Neural progenitor cell (in vitro differentiated cells): ENCODE measurements around the gene PRPF8.
A peak's percentile ranks its signal among the peaks of the same experiment; 100 is the strongest.

Experiments
- EZH2 ChIP-seq: fragments of 200-600 bp; sonication (generic); IDR thresholded peaks from 2 replicates; pipeline ENCODE4 v1.6.1; 2017; ENCODE audit warnings: antibody characterized with exemption, mild to moderate bottlenecking, moderate library complexity
- EZH2phosphoT487 ChIP-seq: fragments of 200-600 bp; sonication (generic); IDR thresholded peaks from 2 replicates; pipeline ENCODE4 v1.6.1; 2017; ENCODE audit warnings: antibody characterized with exemption
- TF ChIP-seq, protein P1 (sequence below): fragments of 200-600 bp; sonication (generic); IDR thresholded peaks from 2 replicates; pipeline ENCODE4 v1.5.1; 2017; ENCODE audit warnings: antibody characterized with exemption, mild to moderate bottlenecking

DNA sequence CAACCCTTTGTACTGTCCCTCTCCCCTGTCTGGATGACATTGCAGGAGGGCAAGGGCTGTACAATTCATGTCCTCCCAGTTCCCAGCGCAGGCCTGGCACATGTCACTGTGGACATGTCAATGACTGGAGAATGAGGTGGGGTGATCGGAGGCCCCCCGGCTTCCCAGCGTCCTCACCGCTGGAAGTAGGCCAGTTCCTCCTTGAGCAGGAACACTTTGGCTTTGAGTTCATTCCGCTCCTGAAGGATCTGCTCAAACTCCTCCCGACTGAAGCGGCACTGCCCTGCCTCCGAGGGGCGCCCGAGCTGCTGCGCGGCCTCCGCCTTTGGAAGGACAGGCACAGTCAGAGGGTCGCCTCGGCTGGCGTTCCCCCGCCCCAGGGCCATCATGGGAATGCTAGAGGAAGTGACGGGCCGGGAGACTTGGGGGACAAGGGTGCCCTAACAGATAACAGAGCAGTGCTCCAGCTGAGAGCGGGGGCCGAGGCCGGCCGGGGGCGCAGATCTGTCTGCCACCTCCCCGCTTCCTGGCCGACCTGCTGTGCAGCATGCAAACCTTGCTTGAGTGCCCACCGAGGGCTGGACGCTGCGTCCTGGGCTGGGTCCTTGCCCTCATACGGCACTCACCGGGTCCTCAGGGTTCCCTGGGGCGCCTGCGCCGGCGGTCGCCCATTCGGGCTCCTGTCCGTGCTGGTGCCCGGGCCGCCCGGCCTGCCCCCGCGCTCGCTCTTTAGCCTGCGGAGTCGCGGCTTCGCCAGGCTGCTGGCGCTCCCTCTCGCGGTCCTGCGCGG is 36.3 kb downstream of the PRPF8 start:
- TF ChIP-seq, protein P1, sequence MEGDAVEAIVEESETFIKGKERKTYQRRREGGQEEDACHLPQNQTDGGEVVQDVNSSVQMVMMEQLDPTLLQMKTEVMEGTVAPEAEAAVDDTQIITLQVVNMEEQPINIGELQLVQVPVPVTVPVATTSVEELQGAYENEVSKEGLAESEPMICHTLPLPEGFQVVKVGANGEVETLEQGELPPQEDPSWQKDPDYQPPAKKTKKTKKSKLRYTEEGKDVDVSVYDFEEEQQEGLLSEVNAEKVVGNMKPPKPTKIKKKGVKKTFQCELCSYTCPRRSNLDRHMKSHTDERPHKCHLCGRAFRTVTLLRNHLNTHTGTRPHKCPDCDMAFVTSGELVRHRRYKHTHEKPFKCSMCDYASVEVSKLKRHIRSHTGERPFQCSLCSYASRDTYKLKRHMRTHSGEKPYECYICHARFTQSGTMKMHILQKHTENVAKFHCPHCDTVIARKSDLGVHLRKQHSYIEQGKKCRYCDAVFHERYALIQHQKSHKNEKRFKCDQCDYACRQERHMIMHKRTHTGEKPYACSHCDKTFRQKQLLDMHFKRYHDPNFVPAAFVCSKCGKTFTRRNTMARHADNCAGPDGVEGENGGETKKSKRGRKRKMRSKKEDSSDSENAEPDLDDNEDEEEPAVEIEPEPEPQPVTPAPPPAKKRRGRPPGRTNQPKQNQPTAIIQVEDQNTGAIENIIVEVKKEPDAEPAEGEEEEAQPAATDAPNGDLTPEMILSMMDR: peak; percentile 22
- TF ChIP-seq EZH2 (no peak), EZH2phosphoT487 (no peak)
